Pancreas (tissue), 10 donors: Measurements from ENCODE around the gene NUDT7. TPM values are rescaled to one million over a fixed set of nuclear protein-coding genes. Genes with fewer than 3 reads are reported as not detected.

Experiments used
- ATAC-seq, 4 donors: fragments of 200-7000 bp; cut with Tn5 transposase; one replicate each; pipeline versions ENCODE4 v1.8.0 to v1.9.1; 2020; ENCODE audit warnings: mild to moderate bottlenecking in 4 of 4, moderate library complexity in 4 of 4
- DNase-seq, 6 donors: peaks; one replicate each; pipeline ENCODE4 v3.0.0-alpha.2; 2020
- FAIRE-seq: peaks from 2 replicates; lab custom pipeline; 2012; peaks lifted over from hg19 to GRCh38; lab: Jason Lieb, UNC
- H3K27ac ChIP-seq, 4 donors: fragments of 200-600 bp; sonication (generic); 1 replicate in 3 of 4; 2 replicates in 1 of 4; pipeline versions ENCODE4 v1.5.0 to v1.8.0; 2020
- H3K27me3 ChIP-seq, 4 donors: fragments of 200-600 bp; one replicate each; pipeline ENCODE4 v1.8.0; 2021
- H3K36me3 ChIP-seq, 3 donors: fragments of 200-600 bp; sonication (generic) in 1 of 3; one replicate each; pipeline versions ENCODE4 v1.5.0 to v1.8.0; 2020 to 2021
- H3K4me1 ChIP-seq, 3 donors: fragments of 200-600 bp; one replicate each; pipeline ENCODE4 v1.8.0; 2021
- H3K4me3 ChIP-seq, 4 donors: fragments of 200-600 bp; sonication (generic) in 2 of 4; one replicate each; pipeline versions ENCODE4 v1.5.0 to v1.8.0; 2020 to 2021
- H3K9me3 ChIP-seq, 4 donors: fragments of 200-600 bp; one replicate each; pipeline ENCODE4 v1.8.0; 2021
- CTCF ChIP-seq, 4 donors: fragments of 200-600 bp; sonication (generic) in 3 of 4; IDR thresholded peaks; one replicate each; pipeline versions ENCODE4 v1.5.0 to v1.8.0; 2021; ENCODE audit warnings: antibody characterized with exemption in 4 of 4
- WGBS, 2 donors: extraction: QIAGEN DNeasy Blood & Tissue Kit; methylation state at CpG; one replicate each; pipeline ENCODE4 v1.1.7; 2013; 5-methylcytosine and 5-hydroxymethylcytosine counted together
- intact Hi-C, 3 donors: fragments of 100-400 bp; cut with DNase I; formaldehyde crosslinking; loops; one replicate each; pipeline versions ENCODE4 v1.11.1 to v1.14.2; 2022
- polyA plus RNA-seq, 2 donors: library from polyadenylated mRNA; stranded (reverse); fragments of 200-250 nt; gene quantifications; one replicate each; pipeline ENCODE4 v1.2.3, GENCODE V29; 2013
- total RNA-seq, 6 donors: library from RNA; stranded (reverse); fragmentation: NEBNext Ultra II Directional in 4 of 6; extraction: Animal tissue kit (Norgen Biotek cat#: 25700) in 4 of 6; gene quantifications; one replicate each; pipeline versions ENCODE4 v1.2.1 to v1.2.4, GENCODE V29; 2021 to 2023
- donor health status: healthy with polysubstance abuse.
- donor health status: DM: no; HTN: no; CAD: no; lungs with moderate emphysema.
- donor health status: DM: no; HTN: no; CAD: no.
- donor health status: control.
- donor health status: control.
- donor health status: Bipolar disorder and iron deficiency.
- donor health status: DM: yes; HTN: yes; CAD: no.
- donor health status: DM: no; HTN: no; CAD: no.
- donor health status: DM: no; HTN: no; CAD: no.
- donor health status: DM: yes; HTN: yes; CAD: no.

Gene NUDT7
- total and polyA plus RNA-seq, 8 donors = 2.7 to 9.3 (median 4.1) TPM

- ATAC-seq = no peak
- no peaks in the 10 kb centered on the region for H3K27me3 ChIP-seq
- DNase-seq = no peak
- no peaks in the 10 kb centered on the region for H3K36me3 ChIP-seq
- intact Hi-C loops = no loop called here
- H3K9me3 ChIP-seq = no peaks in the 10 kb centered on the region
- H3K4me1 ChIP-seq = peaks cover 0 to 4% (median 0%) of the 10 kb centered on the region in 3 donors
- H3K27ac ChIP-seq = no peak overlapping the region
- 68 to 93% methylated on average over 1 of the region's 1 CpG for WGBS, 2 donors
- no peak overlapping the region for H3K4me3 ChIP-seq
- no peak for FAIRE-seq
- no peak for TF ChIP-seq CTCF (IDR thresholded peaks at IDR 0.05)
Measured at GRCh38 chr16:77763994-77764393, 41.7 kb downstream of the NUDT7 start.

GRCh38 chr16:77767211-77767610, 44.9 kb downstream of the NUDT7 start:
- Histone ChIP-seq H3K4me1 (peaks cover 0 to 4% (median 0%) of the 10 kb centered on the region in 3 donors), H3K27me3 (no peaks in the 10 kb centered on the region), H3K4me3 (no peak overlapping the region), H3K9me3 (no peaks in the 10 kb centered on the region), H3K36me3 (no peaks in the 10 kb centered on the region), H3K27ac (no peak overlapping the region)
- ATAC-seq (no peak), FAIRE-seq (no peak), DNase-seq (no peak)
- no peak for TF ChIP-seq CTCF (IDR thresholded peaks at IDR 0.05)
- intact Hi-C loops = no loop called here
- 76 to 86% methylated on average over 4 of the region's 4 CpGs for WGBS, 2 donors

- no peak overlapping the region for H3K4me3 ChIP-seq
- DNase-seq = no peak
- peaks cover 0 to 4% (median 0%) of the 10 kb centered on the region in 3 donors for H3K4me1 ChIP-seq
- TF ChIP-seq CTCF (IDR thresholded peaks at IDR 0.05) = no peak
- H3K36me3 ChIP-seq = no peaks in the 10 kb centered on the region
- WGBS, 2 donors = 79 to 83% methylated on average over 3 of the region's 3 CpGs
- no peak for ATAC-seq
- H3K9me3 ChIP-seq = no peaks in the 10 kb centered on the region
- no peak overlapping the region for H3K27ac ChIP-seq
- intact Hi-C loops = no loop called here
- H3K27me3 ChIP-seq = no peaks in the 10 kb centered on the region
- FAIRE-seq = no peak
Measured at GRCh38 chr16:77767826-77768225, 45.5 kb downstream of the NUDT7 start.

- no peak for TF ChIP-seq CTCF (IDR thresholded peaks at IDR 0.05)
- H3K36me3 ChIP-seq = no peaks in the 10 kb centered on the region
- 41 to 46% methylated on average over 6 of the region's 6 CpGs for WGBS, 2 donors
- no peaks in the 10 kb centered on the region for H3K4me1 ChIP-seq
- ATAC-seq (peak in 3 of 4 donors; percentile 43 to 65 (median 55)), FAIRE-seq (no peak), DNase-seq (no peak)
- no peaks in the 10 kb centered on the region for H3K9me3 ChIP-seq
- H3K27ac ChIP-seq = no peak overlapping the region
- H3K4me3 ChIP-seq = no peak overlapping the region
- no peaks in the 10 kb centered on the region for H3K27me3 ChIP-seq
- intact Hi-C loops = no loop called here
Measured at GRCh38 chr16:77775911-77776909, 53.9 kb downstream of the NUDT7 start.

GRCh38 chr16:77777745-77778144, 55.4 kb downstream of the NUDT7 start:
- H3K4me1 ChIP-seq = no peaks in the 10 kb centered on the region
- DNase-seq (no peak), FAIRE-seq (no peak), ATAC-seq (no peak)
- intact Hi-C loops = no loop called here
- no peaks in the 10 kb centered on the region for H3K9me3 ChIP-seq
- no peaks in the 10 kb centered on the region for H3K36me3 ChIP-seq
- H3K27me3 ChIP-seq = no peaks in the 10 kb centered on the region
- WGBS, 2 donors = 94 to 100% methylated on average over 4 of the region's 4 CpGs
- no peak for TF ChIP-seq CTCF (IDR thresholded peaks at IDR 0.05)
- no peak overlapping the region for H3K4me3 ChIP-seq
- H3K27ac ChIP-seq = no peak overlapping the region
